GM12878 (cell line): Measurements from ENCODE around the gene ITPR2. TPM values are rescaled to one million over a fixed set of nuclear protein-coding genes. Genes with fewer than 3 reads are reported as not detected.

Experiments
- ATAC-seq: fragments of 200-7000 bp; cut with Tn5 transposase; 3 replicates; pipeline ENCODE4 v1.9.1; 2020; ENCODE audit warnings: mild to moderate bottlenecking, moderate library complexity
- BruUV-seq: library from RNA; stranded (reverse); fragments of 400-500 nt; replicated peaks from 2 replicates; lab custom pipeline; 2021; lab: Mats Ljungman, UMichigan
- CTCF ChIA-PET: fragments of 300-600 bp; sonication (Branson Sonifier 250); formaldehyde crosslinking; extraction: SDS; loops from one replicate; lab custom pipeline; 2021; ENCODE audit warnings: inconsistent platforms; lab: Yijun Ruan, JAX
- POLR2A ChIA-PET: fragments of 350-600 bp; formaldehyde crosslinking; extraction: SDS; loops from one replicate; lab custom pipeline; 2021; ENCODE audit warnings: inconsistent platforms; lab: Charles Lee
- RAD21 ChIA-PET: fragments of 300-600 bp; sonication (Branson Sonifier 250); formaldehyde crosslinking; loops from one replicate; lab custom pipeline; 2023; ENCODE audit warnings: antibody characterized with exemption; ENCODE audit not compliant: unreplicated experiment; lab: Charles Lee
- SMC1A ChIA-PET: fragments of 300-600 bp; sonication (Branson Sonifier 250); formaldehyde crosslinking; loops from one replicate; lab custom pipeline; 2023; ENCODE audit not compliant: unreplicated experiment, uncharacterized antibody; lab: Charles Lee
- DNase-seq: peaks from one replicate; pipeline ENCODE4 v3.0.0-alpha.2; 2011; ENCODE audit warnings: low read depth, low spot score
- FAIRE-seq: peaks from 3 replicates; lab custom pipeline; 2011; peaks lifted over from hg19 to GRCh38; lab: Jason Lieb, UNC
- H2AFZ ChIP-seq: 2 replicates; pipeline ENCODE4 v1.6.0; 2011; ENCODE audit warnings: low read depth, low read length, control low read depth; ENCODE audit not compliant: control insufficient read depth
- H3K27ac ChIP-seq: 2 replicates; pipeline ENCODE4 v1.5.1; 2011; ENCODE audit warnings: control low read depth; ENCODE audit not compliant: control insufficient read depth, insufficient read depth
- H3K27me3 ChIP-seq, 2 experiments: replicated peaks in 1 of 2; 2 replicates each; pipeline versions ENCODE4 v1.6.0 to v1.6.1; 2011; ENCODE audit warnings: low read length in 1 of 2; ENCODE audit not compliant: control insufficient read depth in 2 of 2, insufficient read depth in 2 of 2
- H3K36me3 ChIP-seq, 2 experiments: 2 replicates each; pipeline ENCODE4 v1.5.1; 2011; ENCODE audit warnings: low read length in 1 of 2; ENCODE audit not compliant: control insufficient read depth in 2 of 2, insufficient read depth in 2 of 2
- H3K4me1 ChIP-seq: 2 replicates; pipeline ENCODE4 v1.6.1; 2011; ENCODE audit warnings: mild to moderate bottlenecking, low read length, moderate library complexity, mixed read lengths; ENCODE audit not compliant: control insufficient read depth, insufficient read depth
- H3K4me2 ChIP-seq: 2 replicates; pipeline ENCODE4 v1.6.0; 2011; ENCODE audit warnings: control low read depth; ENCODE audit not compliant: control insufficient read depth, insufficient read depth
- H3K4me3 ChIP-seq: fragments of 200-600 bp; sonication (generic); 2 replicates; pipeline ENCODE4 v1.5.1; 2016
- H3K79me2 ChIP-seq: 2 replicates; pipeline ENCODE4 v1.6.0; 2011; ENCODE audit warnings: low read length; ENCODE audit not compliant: control insufficient read depth, insufficient read depth
- H3K9ac ChIP-seq: 2 replicates; pipeline ENCODE4 v1.8.0; 2011; ENCODE audit warnings: low read length, control low read depth, mixed read lengths; ENCODE audit not compliant: control insufficient read depth, insufficient read depth
- H3K9me3 ChIP-seq: replicated peaks from 3 replicates; pipeline ENCODE4 v1.5.1; 2011; ENCODE audit warnings: mild to moderate bottlenecking, low read length; ENCODE audit not compliant: control insufficient read depth, insufficient read depth
- H4K20me1 ChIP-seq: 2 replicates; pipeline ENCODE4 v1.6.0; 2011; ENCODE audit not compliant: control insufficient read depth, insufficient read depth
- ATF3 ChIP-seq: IDR thresholded peaks from 2 replicates; pipeline ENCODE4 v1.6.1; 2011; ENCODE audit warnings: low read depth, mild to moderate bottlenecking, low read length, moderate library complexity, borderline replicate concordance; ENCODE audit errors: extremely low read depth
- PML ChIP-seq: IDR thresholded peaks from 2 replicates; pipeline ENCODE4 v1.6.1; 2012; ENCODE audit warnings: low read length, inconsistent platforms
- ZZZ3 ChIP-seq: IDR thresholded peaks from 2 replicates; pipeline ENCODE4 v1.6.1; 2011; ENCODE audit warnings: low read depth; ENCODE audit not compliant: control insufficient read depth, insufficient read length
- WGBS: methylation state at CpG from one replicate; pipeline ENCODE4 v1.1.6; 2016; ENCODE audit warnings: low lambda C conversion rate; ENCODE audit not compliant: insufficient replicate concordance, insufficient coverage; ENCODE audit errors: missing lambda C conversion rate; 5-methylcytosine and 5-hydroxymethylcytosine counted together
- in situ Hi-C: fragments of 300-500 bp; cut with MboI; formaldehyde crosslinking; loops from 9 replicates; pipeline ENCODE4 v1.14.3; 2018; ENCODE audit warnings: mixed read lengths
- intact Hi-C: fragments of 100-400 bp; cut with micrococcal nuclease; formaldehyde crosslinking; loops from one replicate; pipeline ENCODE4 v1.14.2; 2022; ENCODE audit not compliant: unreplicated experiment
- polyA plus RNA-seq, 11 experiments: library from polyadenylated mRNA; depleted of rRNA in 4 of 11; unstranded in 6 of 11; stranded (reverse) in 5 of 11; fragments of >200 nt; fragmentation: Nextera tagmentation in 4 of 11; fragmentation: Illumina TruSeq in 1 of 11; extraction: Ambion mirVana in 4 of 11; extraction: Trizol in 1 of 11; gene quantifications; 1 replicate in 1 of 11; 2 replicates in 10 of 11; pipeline versions ENCODE4 v1.2.1 to v1.2.3, GENCODE V29; 2011 to 2016; ENCODE audit warnings: inconsistent platforms in 2 of 11, missing spikeins in 2 of 11, low read depth in 1 of 11
- total RNA-seq, 4 experiments: library from RNA; depleted of rRNA in 3 of 4; stranded (reverse); fragments of >200 nt in 3 of 4; fragmentation: Illumina TruSeq in 1 of 4; extraction: Trizol in 1 of 4; gene quantifications; 2 replicates each; pipeline versions ENCODE4 v1.2.1 to v1.2.3, GENCODE V29; 2013 to 2021
- TF ChIP-seq, protein P1 (sequence below): IDR thresholded peaks from 2 replicates; pipeline ENCODE4 v1.6.1; 2012; ENCODE audit warnings: low read depth, low read length, improper control_type of control experiment

Gene ITPR2
- total and polyA plus RNA-seq, 10 of the 15 experiments (the other 5 are each of a cell fraction or from before 2014, with no cell fraction given), result 7.5 to 76.2 (median 47.1) TPM

DNA sequence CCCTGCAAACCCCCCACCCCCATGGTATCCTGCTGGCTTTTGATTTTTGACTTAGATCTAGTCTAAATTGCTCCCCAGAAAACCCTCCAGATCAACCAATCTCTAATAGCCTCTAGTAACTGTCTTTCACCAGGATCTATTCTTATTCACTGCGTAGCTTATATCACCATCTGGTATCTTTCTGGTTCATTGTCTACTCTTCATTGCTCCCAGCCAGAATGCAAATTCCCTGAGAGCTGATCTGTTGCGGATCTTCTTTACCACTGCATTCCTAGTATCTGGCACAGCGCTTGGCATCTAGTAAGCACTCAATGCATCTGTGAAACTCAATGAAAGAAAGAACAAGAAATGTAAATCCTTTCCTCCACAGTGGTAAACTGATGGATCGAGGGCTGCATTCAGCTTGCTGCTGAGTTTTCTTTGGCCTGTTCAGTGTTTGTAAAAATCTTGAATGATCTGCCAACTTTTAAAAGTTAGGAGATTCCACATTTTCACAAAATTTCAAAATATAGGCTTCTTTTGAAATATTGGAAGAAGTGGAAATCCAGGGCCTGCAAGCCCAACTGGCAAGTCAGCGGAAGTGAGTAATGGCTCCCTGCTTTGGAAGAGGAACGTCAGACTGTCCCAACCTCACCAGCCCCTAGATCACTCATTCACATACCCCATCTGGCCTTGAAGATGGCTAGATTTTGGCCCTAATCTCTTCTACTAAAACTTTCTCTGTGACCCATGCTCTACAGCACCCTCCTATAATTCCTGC is 363.4 kb downstream of the ITPR2 start:
- in situ Hi-C loops, result no loop called here
- no TSS peak for BruUV-seq
- DNase-seq (no peak), ATAC-seq (no peak), FAIRE-seq (no peak)
- no peak overlapping the region for H3K9ac ChIP-seq
- no peaks in the 10 kb centered on the region for H3K79me2 ChIP-seq
- H3K36me3 ChIP-seq, result peaks cover 0 to 7% of the 10 kb centered on the region in 2 experiments; a peak in 3 of 4 replicates
- SMC1A ChIA-PET, result interaction anchor here (0.6 to 1.1 kb wide), 4 partner anchors 10 to 283 kb away, joined by 3 read pairs; no protein-coding TSS in a partner anchor
- H3K27me3 ChIP-seq, result no peaks in the 10 kb centered on the region
- H3K27ac ChIP-seq, result no peak overlapping the region
- H3K9me3 ChIP-seq, result no peaks in the 10 kb centered on the region
- CTCF ChIA-PET, result no interaction called here
- POLR2A ChIA-PET, result interaction anchor here (0.6 kb wide), 1 partner anchor 295 kb away, joined by 4 read pairs; no protein-coding TSS in a partner anchor
- no peak overlapping the region for H3K4me2 ChIP-seq
- TF ChIP-seq ATF3, result no peak
- TF ChIP-seq ZZZ3, result no peak
- no peak for TF ChIP-seq PML
- TF ChIP-seq, protein P1, sequence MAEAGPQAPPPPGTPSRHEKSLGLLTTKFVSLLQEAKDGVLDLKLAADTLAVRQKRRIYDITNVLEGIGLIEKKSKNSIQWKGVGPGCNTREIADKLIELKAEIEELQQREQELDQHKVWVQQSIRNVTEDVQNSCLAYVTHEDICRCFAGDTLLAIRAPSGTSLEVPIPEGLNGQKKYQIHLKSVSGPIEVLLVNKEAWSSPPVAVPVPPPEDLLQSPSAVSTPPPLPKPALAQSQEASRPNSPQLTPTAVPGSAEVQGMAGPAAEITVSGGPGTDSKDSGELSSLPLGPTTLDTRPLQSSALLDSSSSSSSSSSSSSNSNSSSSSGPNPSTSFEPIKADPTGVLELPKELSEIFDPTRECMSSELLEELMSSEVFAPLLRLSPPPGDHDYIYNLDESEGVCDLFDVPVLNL, result no peak
- TF ChIP-seq, all 136 proteins: peak for 0
- Histone ChIP-seq H4K20me1 (no peaks in the 10 kb centered on the region; the same call in 1 of the 2 replicates), H2AFZ (no peak overlapping the region), H3K4me1 (peaks cover 35% of the 10 kb centered on the region), H3K4me3 (no peak overlapping the region)
- WGBS, result 98% methylated on average over 6 of the region's 6 CpGs
- RAD21 ChIA-PET, result interaction anchor here (0.7 to 1.1 kb wide), 2 partner anchors 54 to 350 kb away, joined by 3 read pairs; no protein-coding TSS in a partner anchor
- intact Hi-C loops, result loop anchor here (2.0 kb wide), 1 partner anchor 351 kb away; no protein-coding TSS in a partner anchor
